SU-DHL-6 (cell line): Measurements from ENCODE around the gene ZBTB45.

Experiments used
- CTCF ChIP-seq: fragments of 200-600 bp; sonication (generic); IDR thresholded peaks from one replicate; pipeline ENCODE4 v1.5.1; 2017; ENCODE audit warnings: antibody characterized with exemption, mild to moderate bottlenecking, low read length, moderate library complexity; ENCODE audit not compliant: insufficient read depth, poor library complexity, severe bottlenecking
- EZH2phosphoT487 ChIP-seq: fragments of 200-600 bp; sonication (generic), shearing (Covaris generic); conservative IDR thresholded peaks from 2 replicates; pipeline ENCODE4 v1.6.1; 2018; ENCODE audit warnings: mild to moderate bottlenecking, antibody characterized with exemption, low read length, moderate library complexity, mixed read lengths

- TF ChIP-seq CTCF (no peak), EZH2phosphoT487 (no peak)
These were observed 42.5 kb downstream of the ZBTB45 start for GRCh38 chr19:58477130-58477529.
